ENCODE results near the gene GSC2.

GSC2 gene

DNA sequence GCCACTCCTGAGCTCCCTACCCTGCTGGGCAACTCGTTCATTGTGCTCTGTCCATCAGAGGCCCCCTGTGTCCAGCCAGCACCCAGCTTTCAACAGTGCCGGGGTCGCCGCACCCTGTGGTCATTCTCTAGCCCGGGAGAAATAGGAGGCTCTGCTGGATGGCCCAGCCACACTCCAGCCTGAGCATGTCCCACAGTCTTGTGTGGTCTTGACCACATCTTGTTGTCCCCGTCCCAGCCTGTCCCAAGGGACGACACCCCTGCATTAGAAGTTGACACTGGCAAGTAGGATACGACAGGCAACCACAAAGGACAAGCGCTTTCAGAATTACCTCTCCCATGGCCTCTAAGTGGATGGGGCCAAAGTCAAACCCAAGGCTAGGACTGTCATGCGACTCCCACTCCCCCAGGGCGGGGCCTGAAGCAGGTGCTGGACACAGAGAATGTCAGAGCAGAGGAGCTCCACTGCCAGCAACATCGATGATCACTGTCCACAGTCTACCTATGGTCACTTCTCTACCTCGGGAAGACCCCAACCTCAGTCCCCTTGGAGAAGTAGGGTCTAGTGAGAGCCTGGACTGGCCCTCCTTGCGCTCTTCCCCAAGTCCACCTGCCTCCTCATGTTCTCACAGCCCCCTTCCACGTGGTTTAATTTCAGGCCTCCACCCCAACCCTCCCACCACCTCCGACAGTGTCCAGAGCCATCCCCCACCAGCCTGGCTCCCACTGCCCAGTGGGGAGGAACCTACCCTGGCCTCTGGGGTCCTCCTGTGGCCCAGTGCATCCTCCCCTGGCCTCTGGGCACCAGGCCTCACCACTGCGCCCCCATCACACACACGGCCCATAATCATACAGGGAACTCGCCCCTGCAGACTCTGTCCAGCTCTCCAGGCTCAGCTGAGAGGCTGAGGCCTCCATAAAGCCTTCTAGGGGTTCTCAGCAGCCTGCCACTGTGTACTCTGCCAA, 23.5 kb downstream of the GSC2 start:
- no peak overlapping the region for H3K27ac ChIP-seq
- TF ChIP-seq CTCF (conservative IDR thresholded peaks at IDR 0.05): no peak
- no peak for TF ChIP-seq ZFX (IDR thresholded peaks at IDR 0.05)

DNA sequence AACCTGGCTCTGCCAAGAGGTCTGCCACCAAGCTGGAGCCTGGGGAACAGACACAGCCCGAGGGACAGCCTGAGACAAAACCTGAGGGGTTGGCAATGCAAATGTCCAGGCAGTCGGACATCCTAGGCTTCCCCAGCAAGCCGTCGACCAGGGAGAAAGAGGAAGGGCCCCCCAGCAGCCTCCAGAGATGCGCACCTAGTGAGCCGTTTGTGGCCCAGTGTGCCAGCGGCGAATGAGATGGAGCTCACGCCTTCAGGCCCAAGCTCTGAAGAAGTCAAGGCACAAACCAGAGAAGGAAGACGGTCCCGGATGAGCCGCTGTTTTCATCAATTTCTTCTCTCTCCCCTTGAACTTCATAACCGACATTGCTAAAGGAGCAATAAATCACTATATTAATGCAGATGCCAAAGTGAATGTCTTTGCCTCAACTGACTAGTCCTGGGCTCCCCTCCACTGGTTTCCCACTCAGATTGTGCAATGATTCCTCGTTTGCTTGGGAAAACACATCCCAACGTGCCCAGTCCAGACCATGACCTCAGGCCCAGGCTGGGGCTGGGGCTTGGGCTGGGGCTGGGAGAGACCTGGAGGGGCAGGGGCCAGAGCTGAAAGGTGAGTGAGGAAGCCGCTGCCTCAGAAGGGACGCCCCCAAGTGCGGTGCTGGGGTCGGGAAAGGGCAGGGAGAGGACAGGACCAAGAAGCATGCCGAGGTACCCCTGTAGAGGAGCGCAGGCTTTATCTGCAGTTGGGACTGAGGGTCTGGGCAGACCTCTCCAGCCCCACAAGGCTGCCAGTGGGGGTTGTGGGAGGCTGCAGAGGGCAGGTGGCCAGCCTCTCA, 24.4 kb downstream of the GSC2 start:
- no peak for TF ChIP-seq CTCF (conservative IDR thresholded peaks at IDR 0.05)
- TF ChIP-seq ZFX (IDR thresholded peaks at IDR 0.05): no peak
- H3K27ac ChIP-seq: no peak overlapping the region

DNA sequence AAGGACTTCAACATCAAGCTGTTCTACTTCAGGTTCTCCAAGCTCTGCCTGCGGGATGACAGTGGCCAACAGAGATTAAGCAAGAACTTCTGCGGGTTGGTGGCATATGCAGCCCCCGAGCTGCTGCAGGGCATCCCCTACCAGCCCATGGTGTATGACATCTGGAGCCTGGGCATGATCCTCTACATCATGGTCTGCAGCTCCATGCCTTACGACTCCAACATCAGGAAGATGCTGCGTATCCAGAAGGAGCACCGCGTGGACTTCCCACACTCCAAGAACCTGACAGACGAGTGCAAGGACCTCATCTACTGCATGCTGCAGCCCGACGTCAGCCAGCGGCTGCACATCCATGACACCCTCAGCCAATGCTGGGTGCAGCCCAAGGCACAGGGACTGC, 25.1 kb downstream of the GSC2 start:
- no peak overlapping the region for H3K27ac ChIP-seq
- no peak for TF ChIP-seq ZFX (IDR thresholded peaks at IDR 0.05)
- TF ChIP-seq CTCF (conservative IDR thresholded peaks at IDR 0.05): no peak

GRCh38 chr22:19124377-19124776, 25.7 kb downstream of the GSC2 start:
- TF ChIP-seq ZFX (IDR thresholded peaks at IDR 0.05): no peak
- TF ChIP-seq CTCF (conservative IDR thresholded peaks at IDR 0.05): no peak
- H3K27ac ChIP-seq: no peak overlapping the region

DNA sequence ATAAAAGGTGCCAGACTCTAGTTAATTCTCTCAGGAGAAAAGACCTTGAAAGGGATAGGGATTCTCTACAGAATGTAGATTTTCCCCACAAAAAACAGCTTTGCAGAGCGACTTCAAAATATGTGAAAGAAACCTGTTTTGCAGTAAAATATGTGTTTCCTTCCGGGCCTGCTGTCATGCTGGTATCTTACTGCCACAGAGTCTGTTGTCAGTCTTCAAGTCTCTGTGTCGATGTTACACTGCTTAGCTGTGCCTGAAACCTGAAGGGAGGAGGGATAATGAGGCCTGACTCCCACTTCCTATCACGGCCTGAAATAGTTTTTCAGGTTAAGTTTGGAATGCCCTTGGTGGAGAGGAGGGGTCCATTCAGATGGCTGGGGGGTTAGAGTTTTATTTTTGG, 26.2 kb downstream of the GSC2 start:
- TF ChIP-seq CTCF (conservative IDR thresholded peaks at IDR 0.05) (no peak), ZFX (IDR thresholded peaks at IDR 0.05) (no peak)
- no peak overlapping the region for H3K27ac ChIP-seq

- peak overlapping the region; percentile 89 for H3K27ac ChIP-seq
Measured at GRCh38 chr22:19122752-19123492, 27.2 kb downstream of the GSC2 start.

More at GRCh38 chr22:19122752-19123492, 27.2 kb downstream of the GSC2 start:
- TF ChIP-seq ZFX (IDR thresholded peaks at IDR 0.05) (no peak), CTCF (conservative IDR thresholded peaks at IDR 0.05) (no peak)
